Measurements from ENCODE around the gene GSX1. TPM values are rescaled to one million over a fixed set of nuclear protein-coding genes. Genes with fewer than 3 reads are reported as not detected.

Gene GSX1
- polyA plus RNA-seq, 3 donors: not detected

- Mint-ChIP-seq H3K27ac (no peak overlapping the region), H3K36me3 (peaks cover 2 to 4% of the 10 kb centered on the region in 2 donors), H3K27me3 (ENCODE audit: low read depth in 3 of 3) (peaks cover 78 to 97% (median 85%) of the 10 kb centered on the region in 3 donors), H3K4me3 (peak overlapping the region; percentile 71 to 90), H3K4me1 (peaks cover 21% of the 10 kb centered on the region), H3K9me3 (peaks cover 0 to 35% (median 17%) of the 10 kb centered on the region in 7 donors)
- Histone ChIP-seq H3K9me3 (replicated peaks in 1 of 2; ENCODE audit: control insufficient read depth in 1 of 2, insufficient read depth in 1 of 2, low read length in 2 of 2) (peaks cover 0 to 27% of the 10 kb centered on the region in 2 donors), H3K36me3 (replicated peaks in 1 of 2; ENCODE audit: control insufficient read depth in 1 of 2, insufficient read depth in 2 of 2, low read length in 2 of 2) (no peaks in the 10 kb centered on the region), H3K27ac (ENCODE audit: low read depth in 1 of 2, low read length in 2 of 2) (no peak overlapping the region), H3K9ac (ENCODE audit: insufficient read depth, low read length, poor library complexity, severe bottlenecking) (no peak overlapping the region), H3K4me1 (ENCODE audit: control insufficient read depth in 1 of 2, insufficient read depth in 2 of 2, low read length in 2 of 2) (peaks cover 0 to 8% of the 10 kb centered on the region in 2 donors), H3K27me3 (ENCODE audit: control insufficient read depth in 2 of 2, insufficient read depth in 2 of 2, low read length in 2 of 2) (peaks cover 79 to 91% of the 10 kb centered on the region in 2 donors), H3K4me2 (replicated peaks; ENCODE audit: extremely low read depth, low read length, poor library complexity, severe bottlenecking) (peak overlapping the region; percentile 64), H3K79me2 (ENCODE audit: insufficient read depth, low read length) (no peaks in the 10 kb centered on the region), H3K4me3 (replicated peaks in 1 of 3; ENCODE audit: low read depth in 2 of 3, low read length in 3 of 3) (peak overlapping the region in 1 of 3 experiments; percentile 57), H2AFZ (ENCODE audit: insufficient read depth, low read depth, low read length, poor library complexity, severe bottlenecking) (no peak overlapping the region), H4K20me1 (ENCODE audit: insufficient read depth, low read length) (no peaks in the 10 kb centered on the region)
- DNase-seq: no peak
- TF ChIP-seq, protein P1, sequence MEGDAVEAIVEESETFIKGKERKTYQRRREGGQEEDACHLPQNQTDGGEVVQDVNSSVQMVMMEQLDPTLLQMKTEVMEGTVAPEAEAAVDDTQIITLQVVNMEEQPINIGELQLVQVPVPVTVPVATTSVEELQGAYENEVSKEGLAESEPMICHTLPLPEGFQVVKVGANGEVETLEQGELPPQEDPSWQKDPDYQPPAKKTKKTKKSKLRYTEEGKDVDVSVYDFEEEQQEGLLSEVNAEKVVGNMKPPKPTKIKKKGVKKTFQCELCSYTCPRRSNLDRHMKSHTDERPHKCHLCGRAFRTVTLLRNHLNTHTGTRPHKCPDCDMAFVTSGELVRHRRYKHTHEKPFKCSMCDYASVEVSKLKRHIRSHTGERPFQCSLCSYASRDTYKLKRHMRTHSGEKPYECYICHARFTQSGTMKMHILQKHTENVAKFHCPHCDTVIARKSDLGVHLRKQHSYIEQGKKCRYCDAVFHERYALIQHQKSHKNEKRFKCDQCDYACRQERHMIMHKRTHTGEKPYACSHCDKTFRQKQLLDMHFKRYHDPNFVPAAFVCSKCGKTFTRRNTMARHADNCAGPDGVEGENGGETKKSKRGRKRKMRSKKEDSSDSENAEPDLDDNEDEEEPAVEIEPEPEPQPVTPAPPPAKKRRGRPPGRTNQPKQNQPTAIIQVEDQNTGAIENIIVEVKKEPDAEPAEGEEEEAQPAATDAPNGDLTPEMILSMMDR (IDR thresholded peaks at IDR 0.05): no peak
- WGBS (ENCODE audit: insufficient coverage): 5% methylated on average over 13 of the region's 23 CpGs
- intact Hi-C loops (cut with micrococcal nuclease): no loop called here
Observed at GRCh38 chr13:27790523-27790922, 1.8 kb upstream of the GSX1 start.

- DNase-seq: no peak
- Histone ChIP-seq H3K27ac (ENCODE audit: low read depth in 1 of 2, low read length in 2 of 2) (no peak overlapping the region), H2AFZ (ENCODE audit: insufficient read depth, low read depth, low read length, poor library complexity, severe bottlenecking) (peak overlapping the region; percentile 46), H3K4me1 (ENCODE audit: control insufficient read depth in 1 of 2, insufficient read depth in 2 of 2, low read length in 2 of 2) (peaks cover 0 to 8% of the 10 kb centered on the region in 2 donors), H3K9ac (ENCODE audit: insufficient read depth, low read length, poor library complexity, severe bottlenecking) (no peak overlapping the region), H3K79me2 (ENCODE audit: insufficient read depth, low read length) (no peaks in the 10 kb centered on the region), H3K4me3 (replicated peaks in 1 of 3; ENCODE audit: low read depth in 2 of 3, low read length in 3 of 3) (peak overlapping the region in 2 of 3 experiments; percentile 12 to 57), H3K4me2 (replicated peaks; ENCODE audit: extremely low read depth, low read length, poor library complexity, severe bottlenecking) (peak overlapping the region; percentile 64), H4K20me1 (ENCODE audit: insufficient read depth, low read length) (no peaks in the 10 kb centered on the region), H3K27me3 (ENCODE audit: control insufficient read depth in 2 of 2, insufficient read depth in 2 of 2, low read length in 2 of 2) (peaks cover 85 to 95% of the 10 kb centered on the region in 2 donors), H3K9me3 (replicated peaks in 1 of 2; ENCODE audit: control insufficient read depth in 1 of 2, insufficient read depth in 1 of 2, low read length in 2 of 2) (peaks cover 0 to 27% of the 10 kb centered on the region in 2 donors), H3K36me3 (replicated peaks in 1 of 2; ENCODE audit: control insufficient read depth in 1 of 2, insufficient read depth in 2 of 2, low read length in 2 of 2) (no peaks in the 10 kb centered on the region)
- peaks cover 0 to 36% (median 19%) of the 10 kb centered on the region in 7 donors for H3K9me3 Mint-ChIP-seq
- H3K27ac Mint-ChIP-seq: no peak overlapping the region
- peak overlapping the region; percentile 71 to 90 for H3K4me3 Mint-ChIP-seq
- peaks cover 81 to 99% (median 89%) of the 10 kb centered on the region in 3 donors for H3K27me3 Mint-ChIP-seq (ENCODE audit: low read depth in 3 of 3)
- peaks cover 21% of the 10 kb centered on the region for H3K4me1 Mint-ChIP-seq
- H3K36me3 Mint-ChIP-seq: peaks cover 2 to 5% of the 10 kb centered on the region in 2 donors
- TF ChIP-seq, protein P1 (IDR thresholded peaks at IDR 0.05): no peak
- intact Hi-C loops (cut with micrococcal nuclease): no loop called here
- 7% methylated on average over 27 of the region's 36 CpGs for WGBS (ENCODE audit: insufficient coverage)
Observed at GRCh38 chr13:27791146-27791900, 960 bp upstream of the GSX1 start.
